GM19328 (cell line): ENCODE data around the gene HOXB2.
"Not testable (repeated sequence)": the region's sequence is repeated elsewhere in the genome, so short reads cannot be mapped to it uniquely, and the experiment has no call there.

Experiments
- ATAC-seq: cut with Tn5 transposase; IDR thresholded peaks from one replicate; pipeline ENCODE4 v1.9.1; 2021; ENCODE audit warnings: mild to moderate bottlenecking, moderate library complexity; ENCODE audit not compliant: unreplicated experiment

HOXB2 gene

GRCh38 chr17:48517478-48517877 lies 27.4 kb downstream of the HOXB2 start:
- no peak for ATAC-seq

GRCh38 chr17:48515925-48516900 lies 28.7 kb downstream of the HOXB2 start:
- no peak for ATAC-seq

- ATAC-seq = no peak
These were observed 30.4 kb downstream of the HOXB2 start for GRCh38 chr17:48514477-48514876.

GRCh38 chr17:48513666-48514455 lies 31.0 kb downstream of the HOXB2 start:
- no peak for ATAC-seq

GRCh38 chr17:48513097-48513496 lies 31.8 kb downstream of the HOXB2 start:
- no peak for ATAC-seq

- ATAC-seq = no peak
These were observed 33.9 kb downstream of the HOXB2 start for GRCh38 chr17:48510761-48511604.

- no peak for ATAC-seq
These were observed 34.5 kb downstream of the HOXB2 start for GRCh38 chr17:48510381-48510760.

- not testable (repeated sequence) for ATAC-seq
These were observed 35.2 kb downstream of the HOXB2 start for GRCh38 chr17:48509708-48510107.

GRCh38 chr17:48506246-48506645 lies 38.7 kb downstream of the HOXB2 start:
- no peak for ATAC-seq

- no peak for ATAC-seq
These were observed 39.1 kb downstream of the HOXB2 start for GRCh38 chr17:48505788-48506187.

GRCh38 chr17:48504953-48505352 lies 40.0 kb downstream of the HOXB2 start:
- no peak for ATAC-seq

- ATAC-seq = no peak
These were observed 41.2 kb downstream of the HOXB2 start for GRCh38 chr17:48503747-48504146.

- ATAC-seq = no peak
These were observed 42.0 kb downstream of the HOXB2 start for GRCh38 chr17:48502901-48503300.

GRCh38 chr17:48502312-48502711 lies 42.6 kb downstream of the HOXB2 start:
- ATAC-seq = no peak

GRCh38 chr17:48500435-48501426 lies 44.2 kb downstream of the HOXB2 start:
- ATAC-seq = no peak

- ATAC-seq = no peak
These were observed 45.0 kb downstream of the HOXB2 start for GRCh38 chr17:48499735-48500434.

GRCh38 chr17:48499248-48499647 lies 45.7 kb downstream of the HOXB2 start:
- ATAC-seq = no peak

- no peak for ATAC-seq
These were observed 46.6 kb downstream of the HOXB2 start for GRCh38 chr17:48498164-48498850.

- ATAC-seq = no peak
These were observed 47.8 kb downstream of the HOXB2 start for GRCh38 chr17:48497103-48497502.
